HG03565 (cell line): ENCODE data around the gene AP1G2.

Source experiments
- ATAC-seq: cut with Tn5 transposase; IDR thresholded peaks from one replicate; pipeline ENCODE4 v1.9.1; 2021; ENCODE audit warnings: mild to moderate bottlenecking, moderate library complexity; ENCODE audit not compliant: unreplicated experiment

The AP1G2 gene

DNA sequence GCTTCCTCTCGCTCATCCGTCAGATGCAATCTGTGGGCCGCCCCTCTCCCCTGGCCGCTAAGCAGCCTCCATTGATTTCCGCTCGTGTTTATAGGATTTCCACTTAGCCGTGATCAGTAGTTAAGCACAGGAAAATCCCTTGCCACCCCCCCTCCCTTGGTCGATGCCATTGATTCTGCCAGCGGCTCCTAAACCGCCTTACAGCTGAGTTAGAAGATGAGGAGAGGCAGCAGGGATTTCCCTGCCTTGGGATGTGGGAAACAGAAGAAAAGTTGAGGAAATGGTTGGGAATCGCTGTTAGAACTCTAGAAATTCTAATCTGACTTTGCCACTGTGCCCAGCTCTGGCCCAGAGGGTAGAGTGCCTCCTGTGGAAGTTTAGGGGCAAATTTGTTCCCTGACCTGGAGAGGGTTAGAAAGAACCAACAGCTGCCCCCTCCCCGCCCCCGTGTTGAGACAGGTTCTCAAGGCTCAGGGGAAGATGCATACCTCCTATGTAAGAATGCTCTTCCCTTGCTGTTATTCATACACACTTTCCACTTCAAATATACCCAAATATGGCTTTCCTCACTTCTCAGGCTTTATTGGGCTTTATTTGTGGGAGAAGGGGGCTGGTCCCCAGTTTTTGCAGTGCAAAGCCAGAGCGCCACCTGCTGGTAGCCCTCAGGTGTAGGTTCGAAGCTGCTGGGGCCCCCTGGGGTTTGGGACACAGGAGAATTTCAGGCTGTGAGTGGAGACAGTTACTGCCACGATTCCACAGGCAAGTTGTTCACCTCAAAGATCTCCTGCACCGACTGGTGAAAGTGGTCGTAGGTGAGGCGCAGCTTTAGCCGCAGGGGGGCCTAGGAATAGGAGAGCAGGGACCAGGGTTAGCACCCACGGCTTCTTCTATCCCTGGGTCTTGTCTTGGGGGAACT lies 8.3 kb downstream of the AP1G2 start:
- no peak for ATAC-seq

DNA sequence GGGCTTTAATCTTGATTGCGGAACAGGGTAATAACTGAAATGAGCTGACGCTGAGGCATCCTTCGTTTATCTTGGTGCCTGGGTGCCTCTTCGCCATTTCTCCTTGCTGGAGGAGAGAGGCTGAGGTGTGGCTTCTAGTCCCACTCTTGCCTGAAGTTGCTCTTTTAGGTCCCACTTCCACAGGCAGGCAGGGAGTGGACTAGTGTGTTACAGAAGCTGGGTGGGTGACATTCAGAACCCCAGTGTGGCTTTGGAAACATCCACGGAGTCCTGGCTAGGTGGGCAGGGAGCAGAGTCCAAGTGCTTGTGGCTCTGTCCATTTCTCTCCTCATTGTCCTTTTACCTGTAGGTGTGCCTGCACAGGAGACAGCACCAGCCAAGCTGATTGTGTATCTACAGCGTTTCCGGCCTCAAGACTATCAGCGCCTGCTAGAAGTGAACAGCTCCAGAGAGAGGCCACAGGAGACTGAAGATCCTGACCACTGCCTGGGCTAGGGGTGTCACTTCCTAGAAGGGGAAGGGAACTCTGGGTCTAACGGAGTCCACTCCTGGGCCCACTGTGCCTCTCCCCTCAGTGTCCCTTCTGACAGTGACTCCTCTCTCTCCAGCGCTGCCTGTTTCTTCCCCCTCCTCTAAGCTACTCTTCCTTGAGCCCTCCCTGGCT lies 9.1 kb downstream of the AP1G2 start:
- ATAC-seq: no peak

DNA sequence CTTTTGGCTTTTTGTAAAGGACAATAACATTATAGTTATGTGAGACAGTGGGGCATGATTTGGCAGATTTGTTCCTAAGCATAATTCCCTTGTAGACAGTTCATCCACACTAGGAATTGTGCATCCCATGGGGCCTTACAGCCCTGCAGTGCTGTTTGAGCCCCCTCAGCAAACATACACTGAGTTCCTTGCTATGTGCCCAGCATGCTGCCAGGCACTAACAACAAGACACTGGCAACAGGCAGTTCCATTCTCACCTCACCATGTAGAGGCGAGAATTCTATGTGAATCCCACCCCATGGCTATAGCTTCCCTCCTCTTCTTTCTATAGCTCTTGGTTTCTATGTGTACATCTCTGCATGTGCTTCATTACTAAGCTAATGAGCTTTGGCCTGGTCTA lies 9.6 kb downstream of the AP1G2 start:
- no peak for ATAC-seq

DNA sequence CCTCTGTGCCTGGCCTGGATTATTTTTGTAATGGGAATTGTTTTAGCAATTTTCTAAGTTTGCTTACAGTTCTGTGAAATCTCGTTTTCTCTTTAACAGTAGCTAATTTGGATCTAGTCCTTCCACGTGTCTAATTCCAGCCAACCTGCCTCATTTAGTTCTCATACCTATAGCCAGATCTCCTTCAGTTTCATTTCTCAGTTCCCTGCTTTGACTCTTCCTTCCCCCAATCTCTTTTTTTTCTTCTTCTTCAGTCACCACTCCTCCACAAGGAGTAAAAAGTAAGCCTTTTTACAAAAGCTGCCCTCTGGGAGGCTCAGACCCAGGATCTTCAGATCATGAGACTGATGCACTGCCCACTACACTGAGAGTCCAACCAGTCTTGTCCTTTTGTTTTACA lies 10.1 kb downstream of the AP1G2 start:
- ATAC-seq: no peak

GRCh38 chr14:23556700-23557440 lies 10.7 kb downstream of the AP1G2 start:
- ATAC-seq: no peak

GRCh38 chr14:23555882-23556699 lies 11.5 kb downstream of the AP1G2 start, which contains the start of gene THTPA:
TSS of gene THTPA (plus strand) at chr14:23556271. CDS start at chr14:23556758, 487 bp downstream.
- ATAC-seq: peak; percentile 77

GRCh38 chr14:23555533-23555881 lies 12.1 kb downstream of the AP1G2 start:
- no peak for ATAC-seq

DNA sequence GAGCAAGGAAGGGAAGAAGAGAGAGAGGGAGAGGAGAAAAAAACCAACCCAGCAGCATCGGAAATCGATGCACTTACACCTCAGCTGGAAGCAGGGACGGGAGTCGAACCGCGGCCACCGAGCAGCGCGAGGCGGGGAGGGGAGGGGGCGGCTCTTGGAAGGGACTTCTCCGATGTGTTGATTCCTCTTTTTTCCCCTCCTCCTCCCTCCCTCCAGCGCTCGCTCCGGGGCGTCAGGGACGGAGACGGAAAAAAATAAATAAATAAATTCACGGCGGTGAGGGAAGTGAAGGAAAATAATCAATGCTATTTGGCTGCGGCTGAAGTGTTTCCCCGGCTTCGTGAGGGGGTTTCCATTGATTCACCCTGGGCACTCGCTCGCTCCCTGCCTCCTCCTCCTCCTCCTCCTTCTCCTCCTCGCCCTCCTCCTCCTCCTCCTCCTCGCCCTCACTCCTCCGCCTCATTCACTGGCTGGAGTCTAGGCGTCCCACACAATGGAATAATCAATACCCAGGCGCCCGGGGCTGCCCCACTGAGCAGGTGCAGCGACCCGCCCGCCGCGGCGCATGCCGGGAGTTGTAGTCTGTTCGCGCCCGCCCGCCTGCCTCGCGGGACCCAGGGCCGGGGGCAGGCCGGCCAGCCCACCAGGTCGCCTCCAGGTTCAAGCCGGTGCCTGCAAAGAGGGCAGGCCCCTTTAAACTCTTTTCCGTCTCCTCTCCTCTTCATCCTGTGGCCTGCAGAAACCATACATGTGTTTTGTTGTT lies 16.1 kb downstream of the AP1G2 start, which contains the start of gene ZFHX2:
Gene ZFHX2, minus strand, starts transcription at position 500 of the 763 bp plus-strand sequence. CDS start 16,440 bp downstream, outside the sequence.
- peak; percentile 43 for ATAC-seq

- ATAC-seq: no peak
Observed at GRCh38 chr14:23550812-23551265, 16.8 kb downstream of the AP1G2 start.

- no peak for ATAC-seq
Observed at GRCh38 chr14:23550131-23550811, 17.3 kb downstream of the AP1G2 start.

- no peak for ATAC-seq
Observed at GRCh38 chr14:23548351-23549318, 19.0 kb downstream of the AP1G2 start.

DNA sequence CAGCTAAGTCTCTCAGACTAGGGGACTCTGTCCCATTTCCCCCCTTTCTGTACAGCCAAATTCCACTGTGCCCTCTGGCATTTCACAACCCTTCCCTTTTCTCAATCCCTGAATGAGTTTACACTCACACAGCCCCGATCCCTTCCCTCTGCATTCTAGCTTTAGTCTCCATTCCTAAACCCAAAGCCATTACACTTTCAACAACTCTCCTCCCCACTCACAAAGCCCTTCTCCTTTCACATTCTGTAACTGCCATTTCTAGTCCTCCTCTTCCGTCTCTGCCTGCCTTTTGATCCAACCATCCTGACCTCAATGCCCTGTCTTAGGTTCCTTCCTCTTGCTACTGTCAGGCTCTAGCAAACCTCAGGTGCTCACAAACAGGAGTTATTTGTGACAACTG lies 19.7 kb downstream of the AP1G2 start:
- no peak for ATAC-seq

DNA sequence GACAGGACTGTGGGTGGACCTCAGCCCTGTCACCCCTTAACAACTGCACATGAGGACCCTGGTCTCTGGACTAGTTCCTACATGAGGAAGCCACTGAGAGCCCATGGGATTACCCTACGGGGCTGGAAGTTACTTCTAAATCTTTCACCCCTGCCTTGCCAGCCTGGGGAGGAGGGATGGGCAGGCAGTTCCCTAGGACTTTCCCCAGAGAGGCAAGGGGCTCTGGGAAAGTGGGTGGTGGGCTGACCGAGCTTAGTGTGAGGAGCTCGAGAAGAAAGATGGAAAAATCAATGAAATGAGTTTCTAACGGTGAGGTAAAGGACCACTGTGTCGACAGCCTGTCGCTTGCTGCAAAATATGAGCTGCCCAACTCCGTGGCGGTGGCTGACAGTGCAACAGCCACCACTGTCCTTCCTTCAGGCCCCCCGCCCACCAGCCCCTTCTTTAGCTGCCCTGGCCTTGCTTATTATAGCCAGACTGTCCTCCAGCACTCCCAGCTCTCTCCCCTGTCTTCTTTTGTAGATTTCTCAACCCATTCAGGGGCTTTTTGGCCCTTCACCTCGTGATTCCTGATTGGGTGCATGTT lies 21.0 kb downstream of the AP1G2 start:
- no peak for ATAC-seq

DNA sequence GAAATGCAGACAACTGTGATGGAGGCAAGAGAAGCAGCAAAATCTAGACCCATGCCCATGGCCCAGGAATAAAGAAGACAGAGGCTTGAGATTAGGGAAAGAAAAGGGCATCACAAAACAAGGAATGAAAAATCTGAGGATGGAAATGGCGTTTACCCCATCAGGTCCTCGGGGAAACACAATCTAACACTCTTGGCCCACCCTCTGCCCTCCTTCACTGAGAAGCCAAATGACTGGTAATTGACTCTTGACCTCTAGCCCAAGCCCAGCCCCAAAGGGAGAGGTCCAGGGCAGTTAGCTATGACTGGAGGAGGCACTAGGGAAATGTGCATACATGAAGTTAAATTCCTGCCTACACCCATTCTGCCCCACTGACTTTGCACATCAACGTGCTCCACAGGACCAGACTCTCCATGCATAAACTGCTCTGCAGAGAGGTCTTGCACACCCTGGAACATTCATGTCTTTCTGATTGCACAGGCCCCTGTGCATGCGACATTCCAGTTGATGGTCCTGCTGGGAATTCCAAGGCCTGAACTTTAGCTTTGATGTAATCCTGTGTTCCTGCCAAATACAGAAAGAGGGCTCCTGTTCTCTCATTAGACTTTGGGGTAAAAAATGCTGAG lies 21.7 kb downstream of the AP1G2 start:
- ATAC-seq: no peak

- no peak for ATAC-seq
Observed at GRCh38 chr14:23544511-23545447, 22.8 kb downstream of the AP1G2 start.

DNA sequence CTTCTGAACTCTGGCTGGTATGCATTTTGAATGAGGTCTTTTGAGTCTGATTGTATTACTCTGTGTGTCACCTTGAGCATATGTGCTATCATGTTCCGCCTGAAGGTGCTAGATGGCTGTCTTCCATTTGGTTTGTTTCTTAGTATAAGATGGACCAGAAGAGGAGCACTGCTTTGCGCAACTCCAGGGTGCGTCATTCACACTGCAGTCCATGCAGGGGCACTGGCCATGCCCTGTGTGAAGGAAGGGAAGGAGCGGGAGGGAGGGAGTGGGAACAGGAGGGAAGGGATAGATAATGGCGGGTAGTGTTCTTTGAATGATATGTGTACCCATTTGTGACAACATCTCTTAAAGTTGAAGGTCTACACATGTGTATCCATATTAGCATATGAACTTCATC lies 24.2 kb downstream of the AP1G2 start:
- ATAC-seq: no peak
